KOPT-K1 (cell line): ENCODE measurements around the gene CD160.
"Not testable (repeated sequence)": the region's sequence is repeated elsewhere in the genome, so short reads cannot be mapped to it uniquely, and the experiment has no call there.

Source experiments
- H3K27ac ChIP-seq: fragments of 200-600 bp; sonication (generic); 2 replicates; pipeline ENCODE4 v1.5.1; 2016; ENCODE audit warnings: antibody characterized with exemption, mild to moderate bottlenecking, low read depth, low read length; ENCODE audit not compliant: poor library complexity, severe bottlenecking
- H3K36me3 ChIP-seq: fragments of 200-600 bp; sonication (generic); 2 replicates; pipeline ENCODE4 v1.5.1; 2017; ENCODE audit warnings: antibody characterized with exemption, mild to moderate bottlenecking, low read length, moderate library complexity; ENCODE audit not compliant: insufficient read depth
- H3K9me3 ChIP-seq: fragments of 200-600 bp; sonication (generic); 2 replicates; pipeline ENCODE4 v1.5.1; 2017; ENCODE audit warnings: antibody characterized with exemption, low read length, mild to moderate bottlenecking; ENCODE audit not compliant: insufficient read depth, poor library complexity, severe bottlenecking

The CD160 gene

DNA sequence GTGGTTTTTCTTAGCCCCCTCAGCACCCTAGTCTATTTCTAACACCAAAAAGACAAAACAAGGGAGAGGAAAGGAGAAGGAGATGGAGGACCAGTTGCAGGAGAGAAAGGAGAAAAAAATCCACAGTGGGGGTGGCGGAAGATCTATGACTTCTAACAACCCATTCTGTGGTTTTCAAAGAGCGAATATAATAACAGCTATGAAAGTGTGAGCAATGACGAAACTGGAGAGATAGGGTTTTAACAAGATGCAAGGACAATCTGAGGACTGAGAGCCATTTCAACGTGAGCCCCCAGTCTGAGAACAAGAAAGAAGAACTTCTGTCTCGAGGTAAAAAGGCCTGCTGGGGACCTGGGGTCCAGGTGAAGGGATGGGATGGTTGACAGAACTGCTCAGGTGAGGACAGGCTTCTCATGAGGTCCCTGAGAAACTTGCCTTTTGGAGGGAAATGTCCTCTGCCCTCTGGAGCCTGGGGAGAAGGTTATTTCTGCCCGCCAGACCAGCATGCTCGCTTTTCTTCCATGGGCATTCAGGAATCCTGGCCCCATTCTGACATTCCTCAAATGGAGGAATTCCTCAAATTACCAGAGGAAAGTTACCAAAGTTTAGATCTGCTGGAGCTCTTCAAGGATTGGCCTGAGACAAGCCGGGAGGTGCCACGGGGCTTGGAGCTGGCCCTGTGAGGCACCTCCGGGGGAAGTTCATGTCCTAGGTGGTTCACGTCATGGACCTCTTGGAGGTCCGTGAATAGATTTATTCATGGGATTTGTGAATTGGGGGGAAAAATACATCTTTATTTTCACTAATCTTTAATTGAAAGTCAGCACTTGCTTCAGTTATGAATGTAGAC is at the start of gene CD160:
Gene CD160 (plus strand): TSS at position 270 of the 850 bp plus-strand sequence. CDS start 8,829 bp downstream, outside the sequence.
- Histone ChIP-seq H3K27ac (no peak within 1 kb of the TSS), H3K36me3 (no peaks in the 10 kb centered on the region), H3K9me3 (no peaks in the 10 kb centered on the region)

GRCh38 chr1:145670995-145671745 is 48.1 kb upstream of the CD160 start:
- not testable (repeated sequence) for H3K27ac ChIP-seq, H3K36me3 ChIP-seq, H3K9me3 ChIP-seq

- not testable (repeated sequence) for H3K9me3 ChIP-seq, H3K36me3 ChIP-seq
Observed at GRCh38 chr1:145673217-145673616, 46.1 kb upstream of the CD160 start.

DNA sequence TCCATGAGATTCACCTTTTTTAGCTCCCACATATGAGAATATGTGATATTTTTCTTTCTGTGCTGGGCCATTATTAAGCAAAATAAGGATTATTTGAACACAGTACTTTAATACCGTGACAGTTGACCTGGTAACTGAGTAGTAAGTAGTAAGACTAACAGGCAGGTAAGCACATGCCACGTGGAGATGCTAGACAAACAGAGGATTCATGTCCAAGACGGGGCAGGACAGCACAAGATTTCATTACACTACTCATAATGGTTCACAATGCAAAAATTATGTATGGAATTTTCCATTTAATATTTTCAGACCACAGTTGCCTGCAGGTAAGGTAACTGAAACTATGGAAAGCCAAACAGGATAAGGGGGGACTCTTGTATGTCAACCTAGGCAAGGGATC is 34.4 kb upstream of the CD160 start:
- not testable (repeated sequence) for H3K9me3 ChIP-seq, H3K36me3 ChIP-seq, H3K27ac ChIP-seq

More at GRCh38 chr1:145673217-145673616, 46.1 kb upstream of the CD160 start:
- not testable (repeated sequence) for H3K27ac ChIP-seq

DNA sequence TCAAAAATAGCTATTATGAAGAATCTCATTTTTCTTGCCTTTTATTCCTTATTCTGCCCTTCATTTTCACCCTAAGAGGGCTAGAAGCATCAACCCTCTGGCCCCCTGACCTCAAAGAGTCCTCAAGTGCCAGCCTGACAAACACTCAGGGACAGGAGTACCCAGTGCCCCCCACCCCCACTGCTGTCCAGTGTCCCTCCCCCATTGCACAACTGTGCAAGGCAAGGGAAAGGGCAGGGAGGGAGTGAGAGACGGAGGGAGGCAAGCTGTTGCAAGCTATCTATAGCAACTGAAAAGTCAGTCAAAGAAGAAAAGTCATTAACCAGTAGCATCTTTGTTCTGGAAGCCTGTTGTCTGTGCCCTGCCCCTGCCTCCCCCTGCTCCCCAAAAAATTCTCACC is 33.2 kb upstream of the CD160 start:
- not testable (repeated sequence) for H3K36me3 ChIP-seq, H3K27ac ChIP-seq, H3K9me3 ChIP-seq

- Histone ChIP-seq H3K36me3 (no peaks in the 10 kb centered on the region), H3K27ac (no peak overlapping the region), H3K9me3 (no peaks in the 10 kb centered on the region)
Observed at GRCh38 chr1:145688328-145688727, 31.0 kb upstream of the CD160 start.

DNA sequence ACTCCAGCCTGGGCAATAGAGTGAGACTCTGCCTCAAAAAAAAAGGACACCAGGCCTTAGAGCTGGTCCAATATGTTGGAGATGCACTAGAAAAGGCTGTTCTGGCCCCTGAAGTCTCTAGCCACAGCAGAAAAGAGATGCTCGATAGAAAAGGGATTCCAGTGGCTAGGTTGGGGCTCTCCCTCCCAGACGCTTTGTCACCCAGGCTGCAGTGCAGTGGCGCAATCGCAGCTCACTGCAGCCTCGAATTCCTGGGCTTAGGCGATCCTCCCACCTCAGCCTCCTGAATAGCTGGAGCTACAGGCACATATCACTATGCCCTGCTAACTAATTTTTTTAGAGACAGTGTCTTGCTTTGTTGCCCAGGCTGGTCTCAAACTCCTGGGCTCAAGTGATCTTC is 30.4 kb upstream of the CD160 start:
- no peaks in the 10 kb centered on the region for H3K36me3 ChIP-seq

GRCh38 chr1:145689922-145690321 is 29.4 kb upstream of the CD160 start:
- no peaks in the 10 kb centered on the region for H3K36me3 ChIP-seq
- H3K27ac ChIP-seq, result peak overlapping the region; percentile 27
- H3K9me3 ChIP-seq, result no peaks in the 10 kb centered on the region

More for the DNA sequence above, 30.4 kb upstream of the CD160 start:
- no peak overlapping the region for H3K27ac ChIP-seq
- no peaks in the 10 kb centered on the region for H3K9me3 ChIP-seq

- H3K9me3 ChIP-seq, result no peaks in the 10 kb centered on the region
- peak overlapping the region; percentile 33 for H3K27ac ChIP-seq
Observed at GRCh38 chr1:145690587-145691558, 28.4 kb upstream of the CD160 start.

DNA sequence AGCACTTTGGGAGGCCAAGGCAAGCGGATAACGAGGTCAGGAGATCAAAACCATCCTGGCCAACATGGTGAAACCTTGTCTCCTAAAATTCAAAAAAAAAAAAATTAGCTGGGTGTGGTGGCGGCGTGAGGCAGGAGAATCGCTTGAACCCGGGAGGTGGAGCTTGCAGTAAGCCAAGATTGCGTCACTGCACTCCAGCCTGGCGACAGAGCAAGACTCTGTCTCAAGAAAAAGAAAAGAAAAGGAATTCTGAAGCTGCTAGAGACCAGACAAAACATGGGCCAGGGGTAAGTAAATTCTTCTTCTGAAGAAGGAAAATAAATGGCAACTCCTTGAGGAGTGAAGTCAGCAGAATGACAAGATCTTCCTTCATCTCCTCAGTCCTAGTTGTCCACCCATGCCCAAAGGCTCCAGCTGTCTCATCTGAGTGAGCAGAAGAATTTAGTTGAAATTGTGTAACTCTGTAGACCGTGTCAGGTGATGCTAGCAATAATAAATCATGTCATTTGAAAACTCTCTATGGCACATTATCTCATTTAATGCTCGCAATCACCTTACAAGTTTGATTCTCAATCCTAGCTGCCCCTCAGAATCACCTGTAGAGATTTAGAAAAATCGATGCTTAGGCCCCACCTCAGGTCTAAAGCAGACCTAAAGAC is 26.4 kb upstream of the CD160 start:
- Histone ChIP-seq H3K27ac (no peak overlapping the region), H3K36me3 (no peaks in the 10 kb centered on the region), H3K9me3 (no peaks in the 10 kb centered on the region)

More at GRCh38 chr1:145690587-145691558, 28.4 kb upstream of the CD160 start:
- no peaks in the 10 kb centered on the region for H3K36me3 ChIP-seq

DNA sequence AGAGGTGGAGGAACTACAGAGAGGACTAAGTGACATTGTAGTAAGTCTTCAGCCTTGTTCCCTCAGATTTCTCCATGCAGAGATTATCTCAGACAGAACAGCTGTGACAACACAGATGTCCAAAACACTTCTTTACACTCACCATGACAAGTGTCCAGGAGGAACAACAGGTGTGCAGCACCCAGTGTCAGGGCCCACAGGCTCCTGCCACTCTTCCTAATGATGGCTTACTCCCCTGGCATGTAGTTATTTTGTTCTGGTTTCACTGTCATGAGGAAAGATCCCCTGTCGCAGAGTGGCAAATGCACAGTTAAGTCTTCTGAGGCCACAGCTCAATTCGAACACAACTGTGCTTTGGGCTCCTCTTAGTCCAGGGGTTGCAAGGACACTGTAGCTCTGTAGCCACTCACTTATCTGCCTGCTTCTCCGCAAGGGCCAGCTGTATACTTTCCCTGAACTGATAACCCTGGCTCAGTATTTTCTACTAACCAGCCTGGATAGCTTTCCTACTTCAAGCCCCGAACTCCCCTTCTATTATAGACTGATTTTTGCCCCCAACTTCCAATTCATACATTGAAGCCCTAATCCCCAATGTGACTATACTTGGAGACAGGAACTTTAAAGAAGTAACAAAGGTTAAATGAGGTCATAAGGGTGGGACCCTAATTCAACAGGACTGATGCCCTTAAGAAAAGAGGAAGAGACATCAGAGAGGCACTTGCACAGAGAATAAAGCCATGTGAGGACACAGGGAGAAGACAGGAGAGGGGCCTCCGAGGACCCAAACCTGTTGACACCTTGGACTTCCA is 23.3 kb upstream of the CD160 start:
- no peak overlapping the region for H3K27ac ChIP-seq
- H3K36me3 ChIP-seq, result no peaks in the 10 kb centered on the region
- H3K9me3 ChIP-seq, result no peaks in the 10 kb centered on the region

GRCh38 chr1:145696630-145696960 is 22.7 kb upstream of the CD160 start:
- no peaks in the 10 kb centered on the region for H3K36me3 ChIP-seq
- H3K9me3 ChIP-seq, result no peaks in the 10 kb centered on the region
- H3K27ac ChIP-seq, result no peak overlapping the region

DNA sequence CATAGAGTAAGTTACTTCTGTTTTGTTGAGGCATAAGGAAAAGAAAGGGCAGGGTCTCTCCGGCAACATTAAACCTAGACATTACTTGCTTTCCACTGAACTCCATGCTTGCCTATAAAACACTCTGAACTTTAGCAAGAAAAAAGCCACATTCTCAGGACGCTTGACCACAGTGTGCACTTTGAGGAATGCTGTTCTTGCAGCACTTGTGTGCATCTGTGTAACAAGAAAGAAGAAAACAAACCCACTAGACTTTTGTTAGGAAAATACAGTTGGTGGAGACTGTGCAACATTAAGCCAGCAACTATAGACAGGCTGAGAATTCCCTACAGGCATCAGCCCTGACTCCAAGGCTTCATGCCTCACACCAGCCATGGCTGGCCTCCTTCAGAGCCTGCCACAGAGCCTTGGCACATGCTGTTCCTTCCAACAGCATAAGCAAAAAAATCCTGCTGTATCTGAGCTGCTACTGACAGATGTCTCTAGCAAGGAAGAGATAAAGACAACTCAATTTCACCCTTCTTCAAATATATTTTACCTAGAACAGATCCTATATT is 17.9 kb upstream of the CD160 start:
- H3K36me3 ChIP-seq, result no peaks in the 10 kb centered on the region
- no peaks in the 10 kb centered on the region for H3K9me3 ChIP-seq
- no peak overlapping the region for H3K27ac ChIP-seq
